GM11168 (cell line): ENCODE results near the gene SUSD3.

Experiments
- in situ Hi-C: fragments of 300-500 bp; cut with MboI; formaldehyde crosslinking; loops from one replicate; pipeline ENCODE4 v1.12.0; 2022; ENCODE audit warnings: low sequenced_read_pairs; ENCODE audit not compliant: unreplicated experiment

The SUSD3 gene

DNA sequence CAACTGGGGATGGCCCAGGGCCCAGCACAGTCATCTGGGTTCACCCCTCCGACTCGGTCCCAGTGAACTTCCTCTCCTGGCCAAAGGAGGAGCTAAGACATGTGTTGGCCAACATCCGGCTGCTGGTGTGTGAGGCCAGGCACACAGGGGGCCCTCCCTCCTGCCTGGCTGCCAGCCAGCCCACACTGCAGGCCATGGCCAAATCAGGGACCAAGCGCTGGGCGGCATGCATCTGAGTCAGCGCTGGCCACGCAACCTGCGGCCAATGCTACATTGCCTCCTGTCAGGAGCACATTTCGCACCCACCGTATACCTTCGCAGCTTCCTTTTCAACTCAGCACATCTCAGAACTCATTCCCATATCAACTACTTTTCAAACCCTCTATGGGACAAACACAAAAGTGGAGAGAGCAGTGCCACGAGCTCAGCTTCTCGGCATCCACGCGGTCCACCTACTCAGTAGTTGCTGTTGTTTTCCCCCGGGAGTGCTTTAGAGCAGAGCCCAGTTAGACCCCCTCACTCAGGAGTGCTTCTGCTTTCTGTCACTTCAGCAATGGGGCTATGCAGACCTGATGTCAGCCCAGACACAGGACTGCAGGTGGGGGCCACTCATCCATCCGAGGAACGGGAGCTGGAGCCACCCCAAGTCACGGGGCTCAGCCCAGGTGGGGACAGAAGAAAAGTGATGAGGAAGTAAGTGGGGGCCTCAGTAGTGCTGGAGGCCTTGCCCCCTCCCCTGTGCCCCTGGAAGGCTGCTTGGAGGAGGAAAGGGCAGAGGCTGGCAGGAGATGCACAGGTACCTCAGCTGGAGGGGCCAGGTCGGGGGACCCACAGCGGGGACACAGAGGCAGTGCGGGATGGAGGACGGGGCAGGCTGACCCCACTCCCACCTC lies 61.7 kb downstream of the SUSD3 start:
- in situ Hi-C loops, result no loop called here

DNA sequence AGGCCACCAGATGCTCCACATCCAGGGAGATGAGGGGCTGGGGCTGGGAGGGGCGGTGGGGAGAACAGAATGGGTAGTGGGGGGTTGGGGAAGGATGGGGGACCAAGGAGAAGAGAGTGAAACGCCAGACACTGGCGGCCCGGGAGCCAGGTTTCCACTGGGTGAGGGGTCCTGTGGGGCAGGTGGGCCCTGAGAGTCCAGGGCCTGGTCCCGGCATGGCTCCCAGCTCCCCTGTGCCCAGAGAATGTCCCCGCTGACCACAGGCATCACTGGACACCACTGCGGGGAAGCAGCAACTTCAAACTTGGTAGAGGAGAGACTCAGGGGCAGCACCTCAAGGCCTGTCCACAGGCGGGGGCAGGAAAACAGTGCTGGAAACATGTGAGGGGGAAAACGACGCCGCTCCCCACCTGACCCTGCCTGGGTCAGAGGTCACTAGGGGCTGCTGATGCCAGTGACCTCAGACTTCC lies 62.4 kb downstream of the SUSD3 start:
- in situ Hi-C loops, result no loop called here

DNA sequence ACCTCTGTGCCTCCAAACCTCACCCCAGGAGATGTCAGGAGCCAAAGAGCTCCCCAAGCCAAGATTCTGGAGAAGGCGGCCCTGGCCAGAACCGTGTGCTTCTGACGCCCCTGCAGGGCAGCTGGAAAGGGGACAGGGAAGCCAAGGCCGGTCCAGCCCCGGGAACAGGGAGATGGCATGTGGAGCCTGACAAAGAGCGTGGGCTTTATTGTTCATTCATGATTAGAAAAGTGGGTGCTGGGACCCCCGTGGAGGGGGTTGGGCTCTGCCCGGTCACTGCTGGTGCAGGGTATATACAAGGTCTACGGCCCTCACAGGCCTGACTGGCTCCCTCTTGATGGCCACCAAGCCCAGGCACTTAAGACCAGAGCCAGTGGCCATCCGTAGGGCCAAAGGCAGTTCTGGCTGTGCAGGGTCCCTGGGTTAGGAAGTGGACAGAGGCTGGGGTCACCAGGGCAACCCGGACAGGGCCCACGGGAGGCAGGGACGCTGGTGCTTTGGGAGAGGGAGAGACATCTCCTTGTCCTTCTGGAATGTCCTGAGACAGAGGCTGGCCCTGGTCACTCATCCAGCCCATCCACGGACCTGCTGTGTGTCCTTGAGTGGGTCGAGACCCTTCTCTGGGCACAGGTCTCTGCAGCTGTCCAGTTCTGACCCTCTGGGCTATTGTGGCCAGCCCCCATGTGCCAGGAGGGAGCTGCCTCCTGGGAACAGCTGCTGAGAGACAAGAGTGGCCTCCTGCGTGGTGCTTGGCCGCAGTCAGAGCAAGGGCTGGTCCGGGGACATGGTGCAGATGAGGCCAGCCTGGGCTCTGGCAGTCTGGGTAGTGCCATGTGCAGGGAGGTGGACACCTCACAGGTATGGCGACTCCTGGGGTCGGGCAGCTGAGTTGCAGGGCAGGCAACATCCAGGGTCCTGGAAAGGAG lies 63.1 kb downstream of the SUSD3 start:
- in situ Hi-C loops, result no loop called here

DNA sequence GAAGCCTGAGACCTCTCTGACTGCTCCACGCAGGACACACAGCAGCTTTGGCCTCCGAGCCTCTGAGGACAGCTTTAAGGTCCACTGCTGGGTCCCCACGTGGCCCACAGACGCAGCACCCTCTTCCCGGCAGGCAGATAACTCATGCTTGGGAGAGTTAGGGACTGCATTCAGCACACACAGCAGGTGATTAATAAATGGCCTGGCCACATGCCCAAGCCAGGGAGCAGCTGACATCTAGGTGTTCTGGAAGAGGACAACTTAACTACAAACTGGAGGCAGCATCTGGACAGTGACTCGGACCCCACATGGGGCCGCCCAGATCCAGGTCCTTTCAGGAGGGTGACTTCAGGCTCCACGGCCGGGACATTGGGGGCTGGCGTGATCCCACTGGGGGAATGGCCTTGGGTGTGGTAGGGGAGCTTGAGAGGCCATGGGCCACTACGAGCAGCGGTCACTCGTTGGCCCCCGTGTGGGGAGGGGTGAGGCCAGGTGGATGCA lies 64.3 kb downstream of the SUSD3 start:
- in situ Hi-C loops, result no loop called here

DNA sequence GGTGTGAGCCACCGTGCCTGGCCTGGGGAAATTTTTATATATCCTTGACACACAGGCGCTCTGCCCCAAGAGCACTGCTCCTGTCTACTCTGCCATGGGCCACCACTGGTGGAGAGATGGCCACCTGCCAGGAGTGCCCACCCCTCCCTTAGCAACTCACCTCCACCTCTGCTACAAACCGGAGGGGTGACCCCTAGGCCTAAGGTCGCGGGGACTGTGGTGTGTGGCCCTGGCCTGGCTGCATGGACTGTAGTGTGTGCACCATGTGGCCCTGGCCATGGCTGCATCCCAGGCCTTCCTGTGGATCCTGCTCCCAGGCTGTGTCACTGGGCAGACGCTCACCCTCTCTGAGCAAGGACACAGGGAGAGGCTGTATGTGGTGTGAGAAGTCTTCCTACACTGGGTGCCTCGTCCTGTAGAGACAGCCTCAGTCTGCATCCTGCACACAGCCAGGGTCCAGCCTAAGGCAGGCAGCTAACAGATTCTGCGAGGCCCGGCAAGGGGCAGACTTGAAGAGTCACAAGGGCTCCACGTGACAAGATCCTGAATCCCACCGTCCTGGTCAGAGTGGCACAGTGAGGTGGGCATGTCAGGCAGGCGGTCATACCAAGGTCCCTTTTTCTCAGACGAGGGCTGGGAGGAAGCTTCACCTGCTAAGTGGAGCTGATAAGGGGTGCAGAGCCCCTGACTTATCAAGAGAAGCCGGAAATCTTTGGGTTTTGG lies 65.2 kb downstream of the SUSD3 start:
- in situ Hi-C loops, result no loop called here

DNA sequence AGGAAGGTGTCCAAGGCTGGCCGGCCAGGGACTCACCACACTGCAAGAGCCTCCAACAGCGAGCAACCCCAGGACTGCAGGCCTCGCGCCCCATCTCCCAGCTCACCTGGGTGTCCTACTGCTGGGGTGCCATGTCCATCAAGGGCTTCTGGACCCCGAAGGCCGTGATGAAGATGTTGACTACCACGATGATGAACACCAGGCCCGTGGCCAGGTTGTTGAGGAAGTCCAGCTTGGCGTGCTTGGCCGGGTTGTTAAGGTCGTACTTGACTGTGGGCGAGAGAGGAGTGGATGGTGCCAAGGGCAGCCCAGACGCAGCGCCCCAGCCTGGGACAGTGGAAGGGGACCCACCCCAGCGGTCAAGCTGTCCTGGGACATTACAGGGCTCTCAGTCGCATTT lies 66.3 kb downstream of the SUSD3 start:
- in situ Hi-C loops, result no loop called here

DNA sequence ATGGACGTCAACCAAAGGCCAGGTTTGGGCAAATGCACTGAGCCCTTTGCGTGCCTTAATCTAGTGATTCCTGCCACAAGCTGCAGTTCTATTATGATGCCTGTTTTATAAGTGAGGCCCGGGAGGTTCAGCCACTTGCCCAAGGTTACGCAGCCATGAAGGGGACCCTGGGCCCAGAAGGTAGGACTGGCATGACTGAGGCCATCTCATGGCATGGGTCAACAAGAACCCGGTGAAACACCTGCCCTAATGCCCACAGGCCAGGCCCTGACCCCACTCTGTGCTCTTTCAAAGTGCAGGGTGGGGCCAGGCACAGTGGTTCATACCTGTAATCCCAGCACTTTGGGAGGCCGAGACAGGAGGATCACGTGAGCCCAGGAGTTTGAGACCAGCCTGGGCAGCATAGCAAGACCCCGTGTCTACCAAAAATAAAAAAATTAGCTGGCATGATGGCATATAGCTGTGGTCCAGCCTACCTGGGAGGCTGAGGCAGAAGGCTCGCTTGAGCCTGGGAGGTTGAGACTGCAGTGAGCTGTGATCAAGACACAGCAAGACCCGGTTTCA lies 66.9 kb downstream of the SUSD3 start:
- in situ Hi-C loops, result no loop called here

DNA sequence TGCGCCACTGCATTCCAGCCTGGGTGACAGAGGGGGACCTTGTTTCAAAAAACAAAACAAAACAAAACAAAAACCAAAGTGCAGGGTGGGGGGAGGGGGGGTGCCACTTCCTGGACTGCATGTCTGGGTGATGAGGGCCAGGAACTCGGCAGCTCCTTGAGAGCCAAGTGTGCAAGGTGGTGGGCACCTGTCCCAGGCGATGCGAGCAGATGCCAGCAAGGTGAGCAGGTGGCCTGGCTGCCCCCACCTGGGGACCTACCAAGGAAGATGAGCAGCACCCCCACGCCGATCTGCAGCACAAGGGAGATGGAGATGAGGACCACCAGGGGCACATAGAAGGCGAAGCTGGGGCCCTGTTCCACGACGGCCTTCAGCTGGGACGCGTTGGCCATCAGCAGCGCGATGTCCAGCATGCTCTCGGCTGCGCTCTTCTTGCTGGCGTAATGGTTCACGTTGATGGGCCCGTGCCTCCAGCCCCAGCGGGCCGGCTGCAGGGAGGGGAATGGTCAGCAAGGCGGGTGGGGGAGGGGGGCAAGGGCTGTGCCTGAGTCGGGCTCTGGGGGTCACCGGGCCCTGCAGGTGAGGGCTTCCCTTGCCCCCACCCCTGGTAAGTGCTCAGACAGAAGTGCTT lies 67.8 kb downstream of the SUSD3 start:
- in situ Hi-C loops, result no loop called here

DNA sequence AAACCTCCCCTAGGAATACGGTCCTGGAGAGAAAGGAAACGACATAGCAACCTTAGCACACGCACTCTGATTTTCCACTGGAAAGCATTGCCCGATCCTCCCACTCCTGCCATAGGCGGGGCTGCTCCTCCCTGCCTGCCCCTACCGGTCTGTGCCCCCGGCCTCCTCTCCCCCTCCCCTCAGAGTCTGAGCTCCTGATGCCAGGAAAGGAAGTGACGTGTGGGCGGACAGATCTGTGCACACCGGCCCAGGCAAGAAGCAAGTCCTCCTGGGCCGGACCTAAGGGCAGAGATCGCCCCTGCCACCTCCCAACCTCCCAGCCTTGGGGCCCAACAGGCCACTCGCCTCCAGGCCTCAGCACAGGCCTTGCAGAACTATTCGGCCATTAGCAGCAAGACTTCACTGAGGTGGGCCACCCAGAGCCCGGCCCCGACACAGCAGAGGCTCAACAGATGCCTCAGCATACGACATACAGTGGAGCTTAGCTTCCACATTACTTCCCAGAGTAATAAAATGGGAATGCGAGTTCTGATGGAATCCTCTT lies 68.4 kb downstream of the SUSD3 start:
- in situ Hi-C loops, result no loop called here

DNA sequence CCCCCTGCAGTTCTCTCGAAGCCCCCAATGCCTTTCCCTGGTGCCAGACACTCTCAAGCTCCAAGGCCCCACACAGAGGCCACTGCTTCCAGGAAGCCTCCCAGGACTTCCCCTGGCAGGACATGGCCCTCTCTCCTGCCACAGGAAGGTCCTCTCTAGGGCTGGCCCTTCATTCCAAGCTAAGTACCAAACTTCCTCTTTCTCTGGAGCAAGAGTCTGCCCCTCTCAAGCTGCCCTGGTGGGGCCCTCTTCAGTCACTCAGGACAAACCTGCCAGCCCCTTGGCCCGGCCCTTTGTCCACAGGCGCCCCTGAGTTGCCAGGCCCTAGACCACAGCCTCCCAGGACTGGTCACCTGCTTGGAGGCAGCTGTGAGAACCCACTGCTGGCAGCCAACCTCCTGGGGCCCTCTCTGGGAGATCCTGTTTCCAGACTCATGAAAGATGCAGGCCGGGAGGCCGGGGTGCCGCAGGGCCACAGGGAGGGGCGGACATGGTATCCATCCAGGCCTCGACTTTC lies 69.0 kb downstream of the SUSD3 start:
- in situ Hi-C loops, result no loop called here

DNA sequence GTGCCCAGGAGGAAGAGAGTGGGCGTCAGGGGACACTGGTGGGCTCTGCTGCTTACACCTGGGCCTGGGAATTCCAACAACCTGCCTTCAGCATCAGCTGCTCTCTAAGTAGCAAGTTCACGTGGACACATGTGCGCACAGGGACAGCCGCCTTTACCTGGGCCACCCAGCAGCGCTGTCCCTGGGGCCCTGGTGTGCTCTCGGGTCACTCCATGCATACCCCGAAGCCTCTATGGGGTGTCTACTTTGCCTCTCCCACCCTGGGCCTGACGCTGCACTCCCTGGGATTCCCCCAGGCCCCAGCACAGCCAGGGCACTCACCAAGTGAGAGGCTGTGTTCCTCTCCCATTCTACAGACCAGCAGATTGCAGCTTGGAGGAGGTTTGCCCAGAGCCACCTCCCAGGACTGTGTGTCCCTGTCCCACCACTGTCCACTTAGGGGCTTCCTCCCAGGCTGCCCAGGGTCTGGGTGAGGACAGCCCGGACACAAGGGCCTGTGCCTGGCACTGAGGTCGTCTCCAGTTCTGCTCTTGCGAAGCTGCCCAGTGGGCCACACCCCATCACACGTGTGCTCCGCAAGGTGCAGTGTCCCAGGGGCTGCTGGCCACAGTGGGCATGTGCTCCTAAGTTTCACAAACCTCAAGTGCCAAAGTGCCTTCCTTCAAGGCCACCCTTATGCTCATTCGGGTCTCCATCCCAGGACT lies 69.7 kb downstream of the SUSD3 start:
- in situ Hi-C loops, result no loop called here

DNA sequence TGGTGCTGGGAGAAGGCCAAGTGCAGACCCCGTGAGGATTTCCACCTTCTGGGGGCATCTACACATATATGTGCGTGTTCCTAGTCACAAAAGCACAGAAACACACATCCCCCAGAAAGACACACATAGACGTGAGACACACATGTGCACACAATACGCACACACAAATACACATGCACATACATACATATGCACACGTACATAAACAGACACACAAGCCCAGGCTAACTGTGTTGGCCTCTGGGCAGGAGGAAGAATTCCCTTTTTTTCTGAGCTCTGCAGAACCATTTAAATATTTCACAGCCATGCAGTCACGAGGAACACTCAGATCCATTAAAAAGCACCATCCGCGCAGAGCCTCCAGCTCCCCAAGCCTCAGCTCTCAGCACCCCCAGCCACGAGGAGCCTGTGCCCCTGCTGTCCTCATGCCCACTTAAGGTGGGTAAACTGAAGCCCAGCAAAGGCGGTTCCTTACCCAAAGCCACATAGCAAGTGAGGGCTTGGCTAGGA lies 70.3 kb downstream of the SUSD3 start:
- in situ Hi-C loops, result no loop called here

DNA sequence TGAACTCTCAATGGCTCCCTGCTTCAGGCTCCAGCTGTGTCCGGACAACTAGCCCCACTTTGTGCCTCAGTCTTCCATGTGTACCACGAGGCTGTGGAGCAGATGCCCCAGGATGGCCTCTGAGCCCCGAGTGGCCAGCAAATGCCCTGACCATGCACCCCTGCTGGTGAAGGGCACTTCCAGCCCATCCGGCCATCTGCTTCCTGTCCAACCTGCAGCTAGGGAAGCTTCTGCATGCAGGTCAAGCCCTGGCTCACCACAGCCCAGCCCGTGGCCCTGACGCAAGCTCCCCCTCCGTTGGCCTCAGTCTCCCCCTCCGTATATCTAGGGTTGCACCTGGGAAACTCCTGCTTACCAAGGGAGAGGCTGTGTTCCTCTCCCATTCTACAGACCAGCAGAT lies 70.8 kb downstream of the SUSD3 start:
- in situ Hi-C loops, result no loop called here

DNA sequence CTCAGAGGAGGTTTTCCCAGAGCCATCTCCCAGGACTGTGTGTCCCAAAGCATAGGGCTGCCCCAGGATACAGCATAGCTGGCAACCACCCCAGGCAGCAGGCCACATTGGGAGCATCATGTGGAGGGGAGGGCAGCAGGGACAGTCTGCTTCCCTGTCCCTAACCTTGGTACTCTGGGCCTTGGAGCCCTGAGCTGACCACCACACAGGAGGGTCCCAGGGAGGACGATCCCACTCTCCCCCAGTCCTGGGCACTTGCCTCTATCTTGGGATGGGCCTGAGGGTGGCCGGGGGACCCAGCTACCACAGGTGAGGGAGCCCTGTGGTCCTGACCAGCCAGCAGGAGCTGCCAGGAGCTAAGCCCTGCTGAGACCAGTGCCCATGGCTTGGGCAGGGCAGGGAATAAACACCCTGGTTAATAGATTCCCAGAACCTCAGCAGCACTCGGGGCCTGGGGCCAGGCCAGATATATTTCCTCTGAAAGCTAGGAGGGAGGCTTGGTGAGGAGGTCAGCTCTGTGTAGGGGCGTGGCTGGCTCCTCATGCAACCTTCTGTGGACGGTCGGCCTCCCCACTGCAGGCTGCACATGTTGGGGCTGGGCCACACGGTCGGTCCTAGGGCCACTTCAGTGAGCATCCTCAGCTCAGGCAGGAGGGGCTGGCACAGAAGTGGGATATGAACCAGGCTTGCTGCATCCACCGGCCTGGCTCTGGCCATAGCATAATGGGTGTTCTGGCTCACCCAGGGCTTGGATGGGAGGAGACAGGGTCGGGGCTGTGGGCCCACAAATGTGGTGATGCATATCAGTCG lies 71.4 kb downstream of the SUSD3 start:
- in situ Hi-C loops, result no loop called here

DNA sequence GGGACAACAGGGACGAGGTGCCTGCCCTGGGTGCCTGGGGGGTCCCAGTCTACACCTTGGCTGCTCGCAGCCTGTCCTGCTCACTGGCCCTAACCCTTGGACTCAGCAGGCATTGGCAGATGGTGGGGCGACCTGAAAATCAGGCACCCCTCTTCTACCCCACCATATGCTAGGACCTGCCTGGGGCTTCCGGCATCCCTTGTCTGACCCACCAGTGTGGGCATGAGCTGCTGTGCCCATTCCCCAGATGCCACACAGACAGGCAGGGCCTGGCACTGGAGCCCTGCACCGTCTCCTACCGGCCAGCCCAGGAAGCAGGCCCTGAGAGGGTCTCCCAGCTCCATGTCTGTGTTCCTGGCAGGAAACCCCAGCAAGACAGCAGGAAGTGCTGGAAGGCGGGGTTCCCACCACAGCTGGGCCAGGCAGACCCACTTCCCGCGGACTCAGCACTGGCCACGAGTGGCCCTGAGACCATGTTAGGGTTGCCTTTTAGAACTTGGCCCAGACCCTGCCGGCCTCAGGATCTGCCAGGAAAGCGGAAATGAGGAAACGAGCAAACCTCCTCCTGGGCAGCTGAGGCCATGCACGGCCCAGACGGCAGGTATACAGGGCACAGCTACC lies 72.5 kb downstream of the SUSD3 start:
- in situ Hi-C loops, result no loop called here

DNA sequence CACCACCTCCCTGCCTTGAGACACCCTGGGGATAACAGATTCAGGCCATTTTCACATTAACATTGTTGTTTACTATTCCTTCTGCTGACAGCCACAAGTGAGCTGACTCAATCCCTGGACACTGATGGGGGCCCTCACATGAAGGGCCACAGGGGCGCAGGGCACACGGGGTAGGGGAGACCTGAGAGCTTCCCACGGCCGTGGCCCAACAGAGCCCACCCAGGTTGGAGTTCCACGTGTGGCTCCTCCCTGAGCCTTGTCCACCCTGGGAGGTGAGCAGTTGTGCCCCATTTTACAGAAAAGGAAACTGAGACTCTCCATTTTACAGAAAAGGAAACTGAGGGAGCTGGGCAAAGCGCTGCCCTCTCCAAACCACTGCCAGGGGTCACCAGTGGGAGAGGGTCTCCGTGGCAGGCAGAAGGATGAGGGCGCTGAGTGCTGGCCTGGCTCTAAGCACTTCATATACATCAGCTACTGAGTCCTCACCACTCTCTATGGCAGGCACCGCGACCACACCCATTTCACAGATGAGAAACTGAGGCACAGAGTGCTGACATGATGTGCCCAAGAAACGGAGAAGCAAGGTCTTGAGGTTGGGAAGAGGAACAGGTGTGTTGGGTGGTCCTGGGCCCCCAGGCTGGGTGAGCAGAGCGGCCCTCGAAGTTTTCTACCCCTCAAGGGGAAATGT lies 73.2 kb downstream of the SUSD3 start:
- in situ Hi-C loops, result no loop called here
